Stimulated activated CD4-positive, alpha-beta T cell treated with anti-CD3 and anti-CD28 coated beads, Interleukin-1b, Interleukin-23, amount 100 ng/mL, for 4 hours (primary cell): ENCODE measurements around the gene CD38.
"Not testable (repeated sequence)": the region's sequence is repeated elsewhere in the genome, so short reads cannot be mapped to it uniquely, and the experiment has no call there.

Experiments
- DNase-seq, 2 donors: peaks; one replicate each; pipeline ENCODE4 v3.0.0-alpha.2; 2020; ENCODE audit warnings: low read depth in 2 of 2

The CD38 gene

GRCh38 chr4:15778289-15779241 is at the start of gene CD38:
Gene CD38, plus strand, starts transcription at chr4:15778328. Its CDS starts 87 bp downstream, at chr4:15778415.
- DNase-seq: peak in 1 of 2 donors; percentile 32

- DNase-seq: peak in 1 of 2 donors; percentile 12
Measured at GRCh38 chr4:15729910-15730533, 48.1 kb upstream of the CD38 start.

GRCh38 chr4:15733061-15733460 is 45.1 kb upstream of the CD38 start:
- DNase-seq: not testable (repeated sequence)

- DNase-seq: no peak
Measured at GRCh38 chr4:15735536-15735935, 42.6 kb upstream of the CD38 start.

- no peak for DNase-seq
Measured at GRCh38 chr4:15736514-15737050, 41.5 kb upstream of the CD38 start.

GRCh38 chr4:15737255-15737654 is 40.9 kb upstream of the CD38 start:
- DNase-seq: no peak

- no peak for DNase-seq
Measured at GRCh38 chr4:15738877-15739276, 39.3 kb upstream of the CD38 start.

GRCh38 chr4:15740764-15741404 is 37.2 kb upstream of the CD38 start:
- no peak for DNase-seq

GRCh38 chr4:15742083-15742582 is 36.0 kb upstream of the CD38 start:
- DNase-seq: no peak

GRCh38 chr4:15742637-15743036 is 35.5 kb upstream of the CD38 start:
- no peak for DNase-seq

GRCh38 chr4:15744016-15744545 is 34.0 kb upstream of the CD38 start:
- DNase-seq: no peak

- DNase-seq: no peak
Measured at GRCh38 chr4:15746110-15746509, 32.0 kb upstream of the CD38 start.

GRCh38 chr4:15749001-15749400 is 29.1 kb upstream of the CD38 start:
- no peak for DNase-seq

- no peak for DNase-seq
Measured at GRCh38 chr4:15751153-15751552, 27.0 kb upstream of the CD38 start.

- no peak for DNase-seq
Measured at GRCh38 chr4:15753081-15753480, 25.0 kb upstream of the CD38 start.

GRCh38 chr4:15753786-15754185 is 24.3 kb upstream of the CD38 start:
- DNase-seq: no peak

- no peak for DNase-seq
Measured at GRCh38 chr4:15754323-15754722, 23.8 kb upstream of the CD38 start.

GRCh38 chr4:15755321-15756155 is 22.6 kb upstream of the CD38 start:
- no peak for DNase-seq

- peak; percentile 52 to 54 for DNase-seq
Measured at GRCh38 chr4:15756361-15756861, 21.7 kb upstream of the CD38 start.

GRCh38 chr4:15757054-15757453 is 21.1 kb upstream of the CD38 start:
- DNase-seq: no peak

- DNase-seq: no peak
Measured at GRCh38 chr4:15758294-15758693, 19.8 kb upstream of the CD38 start.
